Measurements from ENCODE around the gene MDK.
A peak's percentile ranks its signal among the peaks of the same experiment; 100 is the strongest.

Gene MDK

GRCh38 chr11:46337626-46338345 is 43.7 kb upstream of the MDK start:
- no peak for TF ChIP-seq TAF1 (IDR thresholded peaks at IDR 0.05; ENCODE audit: low read depth, low read length)
- no peak for TF ChIP-seq SPI1 (IDR thresholded peaks at IDR 0.05; ENCODE audit: low read depth, low read length)
- TF ChIP-seq POU2F2 (IDR thresholded peaks at IDR 0.05; ENCODE audit: low read depth, low read length), result no peak
- TF ChIP-seq PAX5 (IDR thresholded peaks at IDR 0.05; ENCODE audit: insufficient read depth, low read length, severe bottlenecking), result no peak
- TF ChIP-seq POLR2AphosphoS5 (IDR thresholded peaks at IDR 0.05; ENCODE audit: low read depth, low read length), result no peak
- no peak for TF ChIP-seq POLR2A (IDR thresholded peaks at IDR 0.05; ENCODE audit: low read depth, low read length)
- DNase-seq (ENCODE audit: insufficient read length, low spot score), result no peak
- FAIRE-seq, result no peak

- DNase-seq (ENCODE audit: insufficient read length, low spot score), result no peak
- no peak for TF ChIP-seq SPI1 (IDR thresholded peaks at IDR 0.05; ENCODE audit: low read depth, low read length)
- TF ChIP-seq POLR2A (IDR thresholded peaks at IDR 0.05; ENCODE audit: low read depth, low read length), result no peak
- TF ChIP-seq TAF1 (IDR thresholded peaks at IDR 0.05; ENCODE audit: low read depth, low read length), result no peak
- TF ChIP-seq PAX5 (IDR thresholded peaks at IDR 0.05; ENCODE audit: insufficient read depth, low read length, severe bottlenecking), result no peak
- no peak for TF ChIP-seq POU2F2 (IDR thresholded peaks at IDR 0.05; ENCODE audit: low read depth, low read length)
- TF ChIP-seq POLR2AphosphoS5 (IDR thresholded peaks at IDR 0.05; ENCODE audit: low read depth, low read length), result no peak
- FAIRE-seq, result no peak
Observed at GRCh38 chr11:46338636-46338987, 42.9 kb upstream of the MDK start.

GRCh38 chr11:46338988-46339666 is 42.3 kb upstream of the MDK start:
- no peak for TF ChIP-seq POU2F2 (IDR thresholded peaks at IDR 0.05; ENCODE audit: low read depth, low read length)
- no peak for TF ChIP-seq POLR2A (IDR thresholded peaks at IDR 0.05; ENCODE audit: low read depth, low read length)
- TF ChIP-seq TAF1 (IDR thresholded peaks at IDR 0.05; ENCODE audit: low read depth, low read length), result no peak
- no peak for TF ChIP-seq SPI1 (IDR thresholded peaks at IDR 0.05; ENCODE audit: low read depth, low read length)
- TF ChIP-seq PAX5 (IDR thresholded peaks at IDR 0.05; ENCODE audit: insufficient read depth, low read length, severe bottlenecking), result no peak
- no peak for TF ChIP-seq POLR2AphosphoS5 (IDR thresholded peaks at IDR 0.05; ENCODE audit: low read depth, low read length)
- FAIRE-seq, result no peak
- DNase-seq (ENCODE audit: insufficient read length, low spot score), result no peak

DNA sequence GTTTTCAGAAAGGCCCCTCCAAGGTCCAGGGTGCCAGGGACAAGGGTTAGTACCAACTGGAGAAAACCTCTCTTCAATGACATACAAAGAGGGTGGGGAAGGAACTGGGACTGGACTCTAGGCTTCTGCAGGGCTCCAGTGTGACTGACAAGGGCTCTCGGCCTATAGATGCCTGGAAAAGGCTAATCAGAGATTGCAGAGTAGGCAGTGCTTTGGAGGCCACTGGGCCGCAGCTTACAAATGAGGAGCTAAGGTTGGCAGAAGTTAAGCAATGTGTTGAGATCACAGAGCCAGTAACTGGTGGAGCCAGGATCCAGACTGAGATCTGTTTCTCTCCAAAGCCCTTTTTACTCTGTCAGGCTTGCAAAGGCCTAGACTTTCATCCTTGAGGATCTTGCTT is 41.7 kb upstream of the MDK start:
- no peak for DNase-seq (ENCODE audit: insufficient read length, low spot score)
- TF ChIP-seq POLR2A (IDR thresholded peaks at IDR 0.05; ENCODE audit: low read depth, low read length) (no peak), PAX5 (IDR thresholded peaks at IDR 0.05; ENCODE audit: insufficient read depth, low read length, severe bottlenecking) (no peak), POLR2AphosphoS5 (IDR thresholded peaks at IDR 0.05; ENCODE audit: low read depth, low read length) (no peak), POU2F2 (IDR thresholded peaks at IDR 0.05; ENCODE audit: low read depth, low read length) (no peak), TAF1 (IDR thresholded peaks at IDR 0.05; ENCODE audit: low read depth, low read length) (no peak), SPI1 (IDR thresholded peaks at IDR 0.05; ENCODE audit: low read depth, low read length) (no peak)
- no peak for FAIRE-seq

GRCh38 chr11:46341454-46341853 is 40.0 kb upstream of the MDK start:
- no peak for FAIRE-seq
- TF ChIP-seq POLR2AphosphoS5 (IDR thresholded peaks at IDR 0.05; ENCODE audit: low read depth, low read length) (no peak), PAX5 (IDR thresholded peaks at IDR 0.05; ENCODE audit: insufficient read depth, low read length, severe bottlenecking) (no peak), SPI1 (IDR thresholded peaks at IDR 0.05; ENCODE audit: low read depth, low read length) (no peak), POLR2A (IDR thresholded peaks at IDR 0.05; ENCODE audit: low read depth, low read length) (no peak), TAF1 (IDR thresholded peaks at IDR 0.05; ENCODE audit: low read depth, low read length) (no peak), POU2F2 (IDR thresholded peaks at IDR 0.05; ENCODE audit: low read depth, low read length) (no peak)
- no peak for DNase-seq (ENCODE audit: insufficient read length, low spot score)

DNA sequence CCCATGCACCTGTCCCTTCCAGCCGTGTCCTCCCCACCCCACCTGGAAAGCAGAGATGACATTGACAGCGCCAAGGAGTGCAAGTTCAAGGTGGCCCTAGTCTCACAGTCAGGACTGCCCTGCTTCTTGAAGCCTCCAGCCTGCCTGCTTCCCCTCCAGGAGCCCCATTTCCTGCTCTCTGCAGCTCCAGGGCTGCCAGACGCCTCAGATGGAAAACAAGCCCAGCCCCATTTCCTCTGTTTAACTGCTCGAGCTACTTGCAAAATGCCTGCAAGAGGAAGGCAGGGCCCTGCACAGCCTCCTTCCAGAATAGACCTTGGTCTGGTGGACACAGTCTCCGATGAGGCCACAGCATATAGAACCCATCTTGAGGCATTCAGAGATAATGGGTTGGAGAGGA is 39.2 kb upstream of the MDK start:
- FAIRE-seq (peak; percentile 71), DNase-seq (ENCODE audit: insufficient read length, low spot score) (no peak)
- TF ChIP-seq TAF1 (IDR thresholded peaks at IDR 0.05; ENCODE audit: low read depth, low read length) (no peak), SPI1 (IDR thresholded peaks at IDR 0.05; ENCODE audit: low read depth, low read length) (no peak), POLR2A (IDR thresholded peaks at IDR 0.05; ENCODE audit: low read depth, low read length) (no peak)

GRCh38 chr11:46343520-46343919 is 37.9 kb upstream of the MDK start:
- no peak for TF ChIP-seq PAX5 (IDR thresholded peaks at IDR 0.05; ENCODE audit: insufficient read depth, low read length, severe bottlenecking)
- no peak for TF ChIP-seq POLR2A (IDR thresholded peaks at IDR 0.05; ENCODE audit: low read depth, low read length)
- TF ChIP-seq POLR2AphosphoS5 (IDR thresholded peaks at IDR 0.05; ENCODE audit: low read depth, low read length), result no peak
- no peak for TF ChIP-seq POU2F2 (IDR thresholded peaks at IDR 0.05; ENCODE audit: low read depth, low read length)
- no peak for TF ChIP-seq TAF1 (IDR thresholded peaks at IDR 0.05; ENCODE audit: low read depth, low read length)
- TF ChIP-seq SPI1 (IDR thresholded peaks at IDR 0.05; ENCODE audit: low read depth, low read length), result no peak
- DNase-seq (ENCODE audit: insufficient read length, low spot score), result no peak
- FAIRE-seq, result no peak

- peak; percentile 33 for FAIRE-seq
- no peak for TF ChIP-seq POLR2AphosphoS5 (IDR thresholded peaks at IDR 0.05; ENCODE audit: low read depth, low read length)
- peak; percentile 74 for TF ChIP-seq SPI1 (IDR thresholded peaks at IDR 0.05; ENCODE audit: low read depth, low read length)
- DNase-seq (ENCODE audit: insufficient read length, low spot score), result peak; percentile 42
Observed at GRCh38 chr11:46345131-46345597, 36.3 kb upstream of the MDK start.

- FAIRE-seq, result no peak
- TF ChIP-seq PAX5 (IDR thresholded peaks at IDR 0.05; ENCODE audit: insufficient read depth, low read length, severe bottlenecking), result no peak
Observed at GRCh38 chr11:46345881-46346484, 35.5 kb upstream of the MDK start.

More at GRCh38 chr11:46345881-46346484, 35.5 kb upstream of the MDK start:
- no peak for DNase-seq (ENCODE audit: insufficient read length, low spot score)
